Fibroblast of pulmonary artery (primary cell): ENCODE data around the gene OR10A2.

ENCODE experiments used
- DNase-seq: peaks from one replicate; pipeline ENCODE4 v3.0.0-alpha.2; 2010; ENCODE audit warnings: low read depth
- H3K4me3 ChIP-seq: replicated peaks from 2 replicates; pipeline ENCODE4 v1.5.1; 2011; ENCODE audit warnings: low read depth, mild to moderate bottlenecking, control low read depth, low read length, moderate library complexity
- TF ChIP-seq, protein P1 (sequence below): IDR thresholded peaks from 2 replicates; pipeline ENCODE4 v1.5.1; 2011; ENCODE audit warnings: mild to moderate bottlenecking, control low read depth, low read length, inconsistent platforms; ENCODE audit errors: missing control alignments

The OR10A2 gene

GRCh38 chr11:6862961-6863360, at the start of gene OR10A2:
Gene OR10A2 (plus strand): TSS chr11:6863057. CDS start chr11:6869755, 6,698 bp downstream.
- no peak for DNase-seq

GRCh38 chr11:6813656-6814055, 49.2 kb upstream of the OR10A2 start:
- TF ChIP-seq, protein P1, sequence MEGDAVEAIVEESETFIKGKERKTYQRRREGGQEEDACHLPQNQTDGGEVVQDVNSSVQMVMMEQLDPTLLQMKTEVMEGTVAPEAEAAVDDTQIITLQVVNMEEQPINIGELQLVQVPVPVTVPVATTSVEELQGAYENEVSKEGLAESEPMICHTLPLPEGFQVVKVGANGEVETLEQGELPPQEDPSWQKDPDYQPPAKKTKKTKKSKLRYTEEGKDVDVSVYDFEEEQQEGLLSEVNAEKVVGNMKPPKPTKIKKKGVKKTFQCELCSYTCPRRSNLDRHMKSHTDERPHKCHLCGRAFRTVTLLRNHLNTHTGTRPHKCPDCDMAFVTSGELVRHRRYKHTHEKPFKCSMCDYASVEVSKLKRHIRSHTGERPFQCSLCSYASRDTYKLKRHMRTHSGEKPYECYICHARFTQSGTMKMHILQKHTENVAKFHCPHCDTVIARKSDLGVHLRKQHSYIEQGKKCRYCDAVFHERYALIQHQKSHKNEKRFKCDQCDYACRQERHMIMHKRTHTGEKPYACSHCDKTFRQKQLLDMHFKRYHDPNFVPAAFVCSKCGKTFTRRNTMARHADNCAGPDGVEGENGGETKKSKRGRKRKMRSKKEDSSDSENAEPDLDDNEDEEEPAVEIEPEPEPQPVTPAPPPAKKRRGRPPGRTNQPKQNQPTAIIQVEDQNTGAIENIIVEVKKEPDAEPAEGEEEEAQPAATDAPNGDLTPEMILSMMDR = no peak
- no peak overlapping the region for H3K4me3 ChIP-seq
- DNase-seq = no peak

More at GRCh38 chr11:6862961-6863360, at the start of gene OR10A2:
- TF ChIP-seq, protein P1 = no peak
- H3K4me3 ChIP-seq = no peak within 1 kb of the TSS

- DNase-seq = no peak
- TF ChIP-seq, protein P1 = no peak
These were observed 45.2 kb upstream of the OR10A2 start for GRCh38 chr11:6817694-6818093.

GRCh38 chr11:6818967-6819366, 43.9 kb upstream of the OR10A2 start:
- TF ChIP-seq, protein P1 = no peak
- no peak for DNase-seq
- no peak overlapping the region for H3K4me3 ChIP-seq

More at GRCh38 chr11:6817694-6818093, 45.2 kb upstream of the OR10A2 start:
- H3K4me3 ChIP-seq = no peak overlapping the region

GRCh38 chr11:6824136-6824823, 38.6 kb upstream of the OR10A2 start:
- TF ChIP-seq, protein P1 = no peak
- DNase-seq = no peak
- no peak overlapping the region for H3K4me3 ChIP-seq

GRCh38 chr11:6825231-6825744, 37.6 kb upstream of the OR10A2 start:
- TF ChIP-seq, protein P1 = no peak
- peak; percentile 29 for DNase-seq
- no peak overlapping the region for H3K4me3 ChIP-seq

GRCh38 chr11:6828103-6828502, 34.8 kb upstream of the OR10A2 start:
- TF ChIP-seq, protein P1 = no peak
- DNase-seq = no peak
- no peak overlapping the region for H3K4me3 ChIP-seq
